Breast epithelium (tissue), 4 donors: ENCODE results near the gene ZNF213. TPM values are rescaled to one million over a fixed set of nuclear protein-coding genes. Genes with fewer than 3 reads are reported as not detected.
A peak's percentile ranks its signal among the peaks of the same experiment; 100 is the strongest.

Experiments used
- DNase-seq, 2 donors: peaks; one replicate each; pipeline ENCODE4 v3.0.0-alpha.2; 2019; ENCODE audit warnings: low spot score in 2 of 2
- H3K27ac ChIP-seq, 2 donors: fragments of 200-600 bp; sonication (generic) in 1 of 2; one replicate each; pipeline ENCODE4 v1.5.1; 2016 to 2019; ENCODE audit warnings: mild to moderate bottlenecking in 1 of 2
- H3K27me3 ChIP-seq, 2 donors: fragments of 200-600 bp; sonication (generic) in 1 of 2; one replicate each; pipeline versions ENCODE4 v1.5.1 to v1.6.0; 2017 to 2019; ENCODE audit warnings: control low read depth in 1 of 2, mild to moderate bottlenecking in 1 of 2
- H3K36me3 ChIP-seq: fragments of 200-600 bp; one replicate; pipeline ENCODE4 v1.5.1; 2019
- H3K4me1 ChIP-seq, 2 donors: fragments of 200-600 bp; sonication (generic); one replicate each; pipeline ENCODE4 v1.5.1; 2016 to 2019; ENCODE audit warnings: control low read depth in 1 of 2
- H3K4me3 ChIP-seq, 3 donors: fragments of 200-600 bp; sonication (generic); 1 replicate in 2 of 3; 2 replicates in 1 of 3; pipeline ENCODE4 v1.5.1; 2016 to 2019; ENCODE audit warnings: mild to moderate bottlenecking in 3 of 3, moderate library complexity in 2 of 3
- H3K9me3 ChIP-seq, 2 donors: fragments of 200-600 bp; sonication (generic) in 1 of 2; one replicate each; pipeline ENCODE4 v1.5.1; 2016 to 2019; ENCODE audit warnings: control low read depth in 1 of 2
- CTCF ChIP-seq, 3 donors: fragments of 450-650 bp; IDR thresholded peaks; one replicate each; pipeline ENCODE4 v1.5.1; 2016 to 2017; ENCODE audit warnings: antibody characterized with exemption in 3 of 3, mild to moderate bottlenecking in 3 of 3, moderate library complexity in 3 of 3
- POLR2A ChIP-seq: fragments of 450-650 bp; IDR thresholded peaks from one replicate; pipeline ENCODE4 v1.6.1; 2016; ENCODE audit warnings: antibody characterized with exemption, mild to moderate bottlenecking, moderate library complexity
- POLR2AphosphoS5 ChIP-seq, 3 donors: sonication (generic); formaldehyde crosslinking; IDR thresholded peaks; one replicate each; pipeline ENCODE4 v1.6.1; 2017; ENCODE audit warnings: antibody characterized with exemption in 3 of 3
- intact Hi-C: fragments of 100-400 bp; cut with DNase I; formaldehyde crosslinking; loops from one replicate; pipeline ENCODE4 v1.15.1; 2023; ENCODE audit warnings: low total_unique reads
- total RNA-seq, 3 donors: library from RNA; depleted of rRNA; stranded (reverse); fragments of >200 nt; gene quantifications; one replicate each; pipeline ENCODE4 v1.1.0, GENCODE V29; 2016

The ZNF213 gene
- total RNA-seq, 3 donors from 2014 or later = 4.0 to 5.6 (median 5.6) TPM

- DNase-seq = no peak
- intact Hi-C loops = no loop called here
- Histone ChIP-seq H3K27ac (peak overlapping the region; percentile 60 to 83), H3K9me3 (no peaks in the 10 kb centered on the region), H3K27me3 (no peaks in the 10 kb centered on the region), H3K4me3 (no peak overlapping the region), H3K4me1 (no peaks in the 10 kb centered on the region), H3K36me3 (no peaks in the 10 kb centered on the region)
- no peak for TF ChIP-seq POLR2AphosphoS5 (IDR thresholded peaks at IDR 0.05)
- no peak for TF ChIP-seq POLR2A
- TF ChIP-seq CTCF (IDR thresholded peaks at IDR 0.05) = no peak
Observed at GRCh38 chr16:3144321-3144983, 9.6 kb downstream of the ZNF213 start.

GRCh38 chr16:3145151-3145550 lies 10.3 kb downstream of the ZNF213 start:
- TF ChIP-seq POLR2A (no peak), CTCF (IDR thresholded peaks at IDR 0.05) (no peak), POLR2AphosphoS5 (IDR thresholded peaks at IDR 0.05) (no peak)
- H3K36me3 ChIP-seq = no peaks in the 10 kb centered on the region
- intact Hi-C loops = no loop called here
- H3K9me3 ChIP-seq = no peaks in the 10 kb centered on the region
- H3K27me3 ChIP-seq = no peaks in the 10 kb centered on the region
- H3K4me3 ChIP-seq = no peak overlapping the region
- DNase-seq = no peak
- H3K4me1 ChIP-seq = no peaks in the 10 kb centered on the region
- H3K27ac ChIP-seq = no peak overlapping the region

- H3K4me1 ChIP-seq = no peaks in the 10 kb centered on the region
- H3K9me3 ChIP-seq = no peaks in the 10 kb centered on the region
- no peaks in the 10 kb centered on the region for H3K36me3 ChIP-seq
- TF ChIP-seq POLR2AphosphoS5 (IDR thresholded peaks at IDR 0.05) (no peak), POLR2A (no peak), CTCF (IDR thresholded peaks at IDR 0.05) (no peak)
- no peak overlapping the region for H3K4me3 ChIP-seq
- H3K27me3 ChIP-seq = no peaks in the 10 kb centered on the region
- intact Hi-C loops = no loop called here
- H3K27ac ChIP-seq = no peak overlapping the region
- DNase-seq = no peak
Observed at GRCh38 chr16:3145660-3146059, 10.8 kb downstream of the ZNF213 start.

GRCh38 chr16:3147046-3147756 lies 12.4 kb downstream of the ZNF213 start:
- H3K27ac ChIP-seq = no peak overlapping the region
- no peaks in the 10 kb centered on the region for H3K36me3 ChIP-seq
- TF ChIP-seq CTCF (IDR thresholded peaks at IDR 0.05) (no peak), POLR2A (no peak), POLR2AphosphoS5 (IDR thresholded peaks at IDR 0.05) (no peak)
- no peak overlapping the region for H3K4me3 ChIP-seq
- intact Hi-C loops = no loop called here
- H3K9me3 ChIP-seq = no peaks in the 10 kb centered on the region
- H3K27me3 ChIP-seq = no peaks in the 10 kb centered on the region
- no peak for DNase-seq
- no peaks in the 10 kb centered on the region for H3K4me1 ChIP-seq

GRCh38 chr16:3147757-3148104 lies 12.9 kb downstream of the ZNF213 start:
- intact Hi-C loops = no loop called here
- no peak overlapping the region for H3K4me3 ChIP-seq
- H3K27ac ChIP-seq = no peak overlapping the region
- TF ChIP-seq CTCF (IDR thresholded peaks at IDR 0.05) = no peak
- TF ChIP-seq POLR2A = no peak
- no peak for TF ChIP-seq POLR2AphosphoS5 (IDR thresholded peaks at IDR 0.05)
- H3K4me1 ChIP-seq = no peaks in the 10 kb centered on the region
- no peak for DNase-seq
- H3K27me3 ChIP-seq = no peaks in the 10 kb centered on the region
- no peaks in the 10 kb centered on the region for H3K9me3 ChIP-seq
- H3K36me3 ChIP-seq = no peaks in the 10 kb centered on the region
